NB4 (cell line): ENCODE measurements around the gene RARB.

Experiments
- DNase-seq: peaks from one replicate; pipeline ENCODE4 v3.0.0; 2010; ENCODE audit warnings: low read depth
- H3K4me3 ChIP-seq: one replicate; pipeline ENCODE4 v1.5.1; 2011; ENCODE audit warnings: mild to moderate bottlenecking, low read depth, low read length, moderate library complexity
- MYC ChIP-seq: IDR thresholded peaks from 2 replicates; pipeline ENCODE4 v1.6.1; 2011; ENCODE audit warnings: low read depth, low read length
- POLR2A ChIP-seq: IDR thresholded peaks from 2 replicates; pipeline ENCODE4 v1.6.1; 2011; ENCODE audit warnings: mild to moderate bottlenecking; ENCODE audit not compliant: insufficient read length; ENCODE audit errors: extremely low read depth
- TF ChIP-seq, protein P1 (sequence below): IDR thresholded peaks from one replicate; pipeline ENCODE4 v1.5.1; 2012; ENCODE audit warnings: low read depth, low read length
- TF ChIP-seq, protein P2 (sequence below): IDR thresholded peaks from 2 replicates; pipeline ENCODE4 v1.6.1; 2011; ENCODE audit warnings: low read depth, low read length

RARB gene

GRCh38 chr3:25489858-25490593, 62.0 kb downstream of the RARB start:
- TF ChIP-seq, protein P1, sequence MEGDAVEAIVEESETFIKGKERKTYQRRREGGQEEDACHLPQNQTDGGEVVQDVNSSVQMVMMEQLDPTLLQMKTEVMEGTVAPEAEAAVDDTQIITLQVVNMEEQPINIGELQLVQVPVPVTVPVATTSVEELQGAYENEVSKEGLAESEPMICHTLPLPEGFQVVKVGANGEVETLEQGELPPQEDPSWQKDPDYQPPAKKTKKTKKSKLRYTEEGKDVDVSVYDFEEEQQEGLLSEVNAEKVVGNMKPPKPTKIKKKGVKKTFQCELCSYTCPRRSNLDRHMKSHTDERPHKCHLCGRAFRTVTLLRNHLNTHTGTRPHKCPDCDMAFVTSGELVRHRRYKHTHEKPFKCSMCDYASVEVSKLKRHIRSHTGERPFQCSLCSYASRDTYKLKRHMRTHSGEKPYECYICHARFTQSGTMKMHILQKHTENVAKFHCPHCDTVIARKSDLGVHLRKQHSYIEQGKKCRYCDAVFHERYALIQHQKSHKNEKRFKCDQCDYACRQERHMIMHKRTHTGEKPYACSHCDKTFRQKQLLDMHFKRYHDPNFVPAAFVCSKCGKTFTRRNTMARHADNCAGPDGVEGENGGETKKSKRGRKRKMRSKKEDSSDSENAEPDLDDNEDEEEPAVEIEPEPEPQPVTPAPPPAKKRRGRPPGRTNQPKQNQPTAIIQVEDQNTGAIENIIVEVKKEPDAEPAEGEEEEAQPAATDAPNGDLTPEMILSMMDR = no peak
- TF ChIP-seq, protein P2, sequence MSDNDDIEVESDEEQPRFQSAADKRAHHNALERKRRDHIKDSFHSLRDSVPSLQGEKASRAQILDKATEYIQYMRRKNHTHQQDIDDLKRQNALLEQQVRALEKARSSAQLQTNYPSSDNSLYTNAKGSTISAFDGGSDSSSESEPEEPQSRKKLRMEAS = no peak
- TF ChIP-seq POLR2A = no peak
- TF ChIP-seq MYC = no peak
- no peak overlapping the region for H3K4me3 ChIP-seq

GRCh38 chr3:25493246-25493645, 65.2 kb downstream of the RARB start:
- no peak overlapping the region for H3K4me3 ChIP-seq
- TF ChIP-seq, protein P1 = no peak
- DNase-seq = no peak

More at GRCh38 chr3:25489858-25490593, 62.0 kb downstream of the RARB start:
- no peak for DNase-seq

- no peak overlapping the region for H3K4me3 ChIP-seq
- no peak for DNase-seq
Measured at GRCh38 chr3:25493786-25494185, 65.7 kb downstream of the RARB start.

GRCh38 chr3:25495304-25495703, 67.2 kb downstream of the RARB start:
- H3K4me3 ChIP-seq = no peak overlapping the region
- no peak for DNase-seq
- no peak for TF ChIP-seq POLR2A
- TF ChIP-seq, protein P2 = no peak
- no peak for TF ChIP-seq MYC
- TF ChIP-seq, protein P1 = no peak

More at GRCh38 chr3:25493786-25494185, 65.7 kb downstream of the RARB start:
- no peak for TF ChIP-seq MYC
- no peak for TF ChIP-seq POLR2A
- TF ChIP-seq, protein P1 = no peak
- TF ChIP-seq, protein P2 = no peak

DNA sequence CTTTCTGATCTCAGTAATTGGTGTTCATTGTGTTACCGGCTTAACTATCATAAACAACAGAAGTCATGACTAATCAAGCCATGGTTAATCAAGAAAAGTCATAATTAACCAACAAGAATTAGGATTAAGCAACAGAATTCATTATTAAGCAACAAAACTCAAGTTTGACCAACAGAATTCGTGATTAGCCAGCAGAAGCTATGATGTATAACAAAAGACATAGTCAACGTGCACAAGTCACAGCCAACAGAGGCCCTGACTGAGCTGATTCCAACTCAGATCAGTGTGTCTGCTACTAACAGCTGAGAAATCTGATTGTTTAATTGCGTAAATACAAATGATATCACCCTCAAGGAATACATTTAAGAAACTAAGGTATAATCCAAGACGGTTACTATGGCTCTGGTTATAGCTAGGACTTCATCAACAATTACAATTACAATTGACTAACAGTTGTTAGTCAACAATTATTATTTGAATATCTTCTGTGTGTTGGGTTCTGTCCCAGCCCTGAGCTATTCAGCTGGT, 67.7 kb downstream of the RARB start:
- H3K4me3 ChIP-seq = no peak overlapping the region
- no peak for TF ChIP-seq MYC
- TF ChIP-seq, protein P2 = no peak
- no peak for TF ChIP-seq POLR2A
- TF ChIP-seq, protein P1 = no peak
- no peak for DNase-seq
